NCI-H82 (cell line): Measurements from ENCODE around the gene STRADA.
A peak's percentile ranks its signal among the peaks of the same experiment; 100 is the strongest.

Source experiments
- DNase-seq: peaks from one replicate; lab custom pipeline; 2025; lab: John Stamatoyannopoulos, UW

STRADA gene

GRCh38 chr17:63700528-63701455, 40.8 kb downstream of the STRADA start:
- peak; percentile 67 for DNase-seq

- DNase-seq: peak; percentile 83
These were observed 41.7 kb downstream of the STRADA start, which contains the start of gene LIMD2 for GRCh38 chr17:63699638-63700527. LIMD2 (minus strand) TSS chr17:63700125; CDS start chr17:63699298, 827 bp downstream.

- DNase-seq: peak; percentile 66
These were observed 42.5 kb downstream of the STRADA start for GRCh38 chr17:63698886-63699637.

GRCh38 chr17:63698381-63698885, 43.2 kb downstream of the STRADA start:
- no peak for DNase-seq

DNA sequence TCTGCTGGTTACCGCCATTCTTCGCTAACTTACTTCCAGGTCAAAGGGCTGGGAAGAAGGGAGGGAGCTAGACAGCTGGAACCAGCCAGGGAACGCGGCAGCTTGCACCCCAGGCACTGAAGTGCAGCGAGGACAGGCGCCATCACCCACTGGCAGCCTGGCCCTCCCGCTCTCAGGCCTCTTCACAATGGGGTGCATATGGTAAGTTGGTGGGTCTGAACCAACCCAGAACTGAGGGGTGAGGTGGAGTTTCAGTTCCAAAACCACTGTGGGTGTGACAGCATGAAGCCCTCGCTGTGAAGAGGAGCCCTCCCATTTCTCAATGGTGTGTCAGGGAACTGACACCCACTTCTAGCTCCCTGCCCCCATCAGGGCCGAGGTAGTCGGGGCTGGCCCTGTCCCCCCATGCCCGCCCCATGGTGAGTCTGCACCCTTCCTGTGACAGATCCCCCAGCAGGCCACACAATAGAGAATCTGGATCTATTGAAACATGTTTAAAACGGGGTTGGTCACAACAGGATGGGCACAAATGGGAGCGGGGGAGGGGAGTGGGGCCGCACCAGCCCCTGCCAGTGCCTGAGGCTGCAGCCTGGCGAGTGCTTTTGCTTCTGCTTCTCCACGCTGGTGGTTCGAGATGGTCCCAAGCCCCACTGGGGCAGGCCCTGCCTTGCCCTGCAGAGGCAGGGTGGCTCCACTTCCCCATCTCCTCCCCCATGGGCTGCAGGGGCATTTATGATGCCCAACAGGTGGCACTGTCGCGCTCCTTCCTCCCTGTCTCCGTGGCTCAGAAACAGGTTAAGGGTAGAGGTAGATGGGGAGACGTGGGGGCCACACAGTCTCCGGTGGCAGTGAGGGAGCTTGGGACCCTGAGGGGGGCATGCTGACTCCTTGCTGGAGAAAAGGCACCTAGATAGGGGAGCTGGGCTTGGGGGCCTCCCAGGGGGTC, 44.0 kb downstream of the STRADA start:
- peak; percentile 80 for DNase-seq

DNA sequence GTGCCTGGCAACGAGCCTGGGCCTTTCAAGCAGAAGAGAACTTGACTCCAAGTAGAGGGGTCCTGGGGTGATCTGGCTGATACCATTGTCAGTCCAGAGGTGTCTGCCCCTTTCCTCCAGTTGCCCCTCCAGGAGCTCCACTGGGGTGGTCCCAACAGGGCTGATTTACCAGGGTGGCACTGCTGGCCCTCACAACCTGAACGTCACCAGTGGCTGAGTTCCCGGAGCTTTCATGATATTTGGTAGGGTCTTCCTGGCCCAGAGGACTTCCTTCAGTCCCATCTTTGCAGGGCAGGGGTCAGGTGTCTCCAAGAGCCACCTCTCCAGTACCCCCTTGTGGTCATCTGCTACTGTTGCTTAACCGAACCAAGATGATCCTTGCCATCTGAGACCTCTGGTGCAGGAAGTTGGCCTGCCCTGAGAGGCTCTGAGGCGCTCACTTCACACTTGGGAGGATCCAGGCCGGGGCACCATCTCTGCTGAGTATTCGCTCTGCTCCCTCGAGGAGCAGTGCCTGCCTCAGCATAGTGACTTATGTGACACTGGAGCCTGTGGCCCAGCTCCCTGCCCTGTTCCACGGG, 45.1 kb downstream of the STRADA start:
- DNase-seq: peak; percentile 75

GRCh38 chr17:63695889-63696288, 45.7 kb downstream of the STRADA start:
- no peak for DNase-seq

GRCh38 chr17:63694950-63695773, 46.4 kb downstream of the STRADA start:
- no peak for DNase-seq

DNA sequence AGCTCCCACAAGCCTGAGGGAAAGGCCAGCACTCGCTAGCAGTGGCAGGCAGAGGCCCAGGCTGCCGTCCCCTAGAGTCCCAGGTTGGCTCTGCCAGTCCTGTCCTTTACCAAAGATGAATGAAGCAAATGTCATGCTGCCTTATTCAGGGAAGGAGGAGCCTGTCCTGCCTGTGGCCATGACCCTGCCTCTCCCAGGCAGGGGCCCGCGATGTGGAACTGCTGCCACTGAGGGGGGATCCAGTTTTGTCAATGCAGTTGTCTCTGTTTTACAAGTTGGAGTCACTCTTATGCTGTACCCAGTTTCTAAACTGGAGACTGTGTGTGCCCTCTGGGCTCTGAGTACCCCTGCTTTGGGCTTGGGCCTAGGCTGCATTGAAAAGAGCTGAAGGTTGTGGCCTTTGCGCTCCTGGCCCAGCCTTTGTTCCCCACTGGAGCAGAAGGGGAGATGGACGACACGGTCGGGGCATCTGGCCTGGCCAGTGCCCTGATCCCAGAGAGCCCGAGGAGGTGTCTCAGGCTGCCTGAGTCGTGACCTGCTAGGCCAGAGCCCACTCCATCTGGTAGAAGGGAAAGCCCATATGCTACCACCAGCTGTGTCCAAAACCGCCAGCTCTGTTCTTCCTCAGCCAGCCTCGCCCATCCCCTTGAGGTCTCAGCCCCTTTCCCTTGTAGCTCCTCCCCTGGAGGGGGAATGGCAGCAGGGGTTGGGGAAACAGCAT, 47.2 kb downstream of the STRADA start:
- peak; percentile 99 for DNase-seq

- DNase-seq: peak; percentile 31
These were observed 48.0 kb downstream of the STRADA start for GRCh38 chr17:63693411-63694113.

- peak; percentile 94 for DNase-seq
These were observed 49.3 kb downstream of the STRADA start for GRCh38 chr17:63692195-63692816.

GRCh38 chr17:63689479-63689878, 52.1 kb downstream of the STRADA start:
- DNase-seq: no peak

DNA sequence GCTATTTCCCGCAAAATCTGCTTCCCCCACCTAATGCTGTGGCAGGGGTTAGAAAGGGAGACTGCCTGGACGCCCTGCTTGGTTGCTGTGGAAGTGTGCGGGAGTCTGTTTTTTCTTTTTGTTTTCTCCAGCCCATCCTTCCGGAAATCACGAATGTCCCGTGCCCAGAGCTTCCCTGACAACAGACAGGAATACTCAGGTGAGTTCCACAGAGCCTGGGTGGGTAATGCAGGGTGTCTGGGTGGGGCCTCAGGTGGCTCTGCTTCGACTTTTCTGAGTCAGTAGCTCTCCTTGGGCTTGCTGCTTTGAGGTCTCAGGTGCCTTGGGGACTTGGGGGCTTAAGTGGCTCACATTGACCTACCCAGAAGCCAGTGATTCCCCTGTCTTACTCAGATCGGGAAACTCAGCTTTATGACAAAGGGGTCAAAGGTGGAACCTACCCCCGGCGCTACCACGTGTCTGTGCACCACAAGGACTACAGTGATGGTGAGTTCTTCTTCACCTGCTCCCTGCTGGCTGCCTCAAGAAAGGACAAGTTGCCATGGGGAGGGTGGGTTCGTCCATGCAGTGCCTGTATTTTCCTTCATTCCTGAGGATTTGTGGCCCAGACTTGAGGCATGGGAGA, 53.1 kb downstream of the STRADA start:
- no peak for DNase-seq

DNA sequence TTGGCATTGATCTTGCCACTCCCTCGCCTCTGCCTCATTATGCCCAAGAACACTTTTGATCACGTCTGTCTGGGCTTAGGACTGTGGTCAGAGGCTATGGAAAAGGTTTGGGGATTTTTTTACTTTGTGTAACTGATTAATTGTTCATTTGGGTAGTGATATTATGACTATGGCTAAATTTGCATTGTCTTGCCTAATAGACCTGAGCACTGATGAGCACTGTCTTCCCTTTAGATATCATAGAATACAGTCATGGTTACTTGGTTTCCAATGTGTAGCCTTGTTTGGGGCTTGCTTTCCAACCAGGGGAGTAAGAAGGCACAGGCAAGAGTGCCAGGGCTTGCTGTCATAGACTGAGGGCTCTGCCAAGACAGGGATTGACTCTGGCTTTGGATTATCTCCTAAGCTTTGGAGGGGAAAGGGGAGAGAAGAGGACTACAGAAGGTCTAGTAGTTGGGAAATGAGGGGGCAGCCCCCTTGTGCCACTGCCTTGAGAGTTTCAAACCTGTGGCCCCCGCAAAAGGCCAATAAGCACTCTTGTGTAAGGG, 55.4 kb downstream of the STRADA start:
- peak; percentile 55 for DNase-seq

GRCh38 chr17:63685578-63685977, 56.0 kb downstream of the STRADA start:
- DNase-seq: no peak

DNA sequence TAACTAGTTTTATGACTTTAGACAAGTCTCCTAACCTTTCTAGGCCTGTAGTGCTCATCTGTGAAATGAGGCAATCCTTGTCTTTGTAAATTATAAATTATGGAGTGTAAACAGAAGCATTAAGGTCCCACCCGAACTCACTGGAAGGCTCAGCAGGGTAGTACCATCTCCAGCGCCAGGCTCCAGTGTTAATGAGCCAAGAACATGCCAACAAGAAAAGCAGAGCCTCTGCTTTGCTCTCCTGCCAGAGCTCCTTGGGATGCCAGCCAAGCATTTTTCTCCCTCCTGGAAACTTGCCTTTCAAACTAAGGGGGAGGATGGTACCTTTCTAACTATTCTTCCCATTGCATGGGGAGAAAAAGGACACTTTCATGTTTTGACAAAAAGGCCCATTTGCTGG, 56.6 kb downstream of the STRADA start:
- DNase-seq: no peak

DNA sequence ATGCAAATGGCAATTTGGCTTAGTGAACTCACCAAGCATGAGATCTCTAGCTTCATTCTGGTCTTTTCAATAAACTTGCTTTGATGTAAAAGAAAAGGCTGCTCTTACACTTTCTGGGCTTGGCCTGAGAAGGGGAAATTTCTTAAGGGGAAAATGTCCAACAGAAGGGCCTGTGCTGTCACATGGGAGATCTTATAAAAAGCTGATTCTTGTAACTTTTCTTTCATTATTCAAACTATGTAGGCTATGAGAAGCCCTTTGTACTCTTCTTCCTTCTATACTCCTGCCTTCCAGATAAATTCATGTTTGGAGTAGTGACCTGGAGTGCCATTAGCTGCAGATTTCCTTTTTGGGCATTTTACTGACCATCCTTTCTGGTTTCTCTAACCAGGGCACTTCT, 58.6 kb downstream of the STRADA start:
- DNase-seq: no peak
